HS-27A (cell line): Measurements from ENCODE around the gene RPS3.
"Not testable (repeated sequence)": the region's sequence is repeated elsewhere in the genome, so short reads cannot be mapped to it uniquely, and the experiment has no call there.

Source experiments
- DNase-seq: peaks from one replicate; pipeline ENCODE4 v3.0.0-alpha.2; 2012; ENCODE audit warnings: low read depth, missing footprints

The RPS3 gene

GRCh38 chr11:75399344-75400145, at the start of gene RPS3:
Gene RPS3, plus strand, starts transcription at chr11:75399518. Its CDS starts 30 bp downstream, at chr11:75399548.
- peak; percentile 81 for DNase-seq

GRCh38 chr11:75349521-75350116, 49.7 kb upstream of the RPS3 start:
- no peak for DNase-seq

GRCh38 chr11:75350122-75350742, 49.1 kb upstream of the RPS3 start:
- DNase-seq, result no peak

- no peak for DNase-seq
These were observed 48.4 kb upstream of the RPS3 start for GRCh38 chr11:75350743-75351540.

- no peak for DNase-seq
These were observed 47.9 kb upstream of the RPS3 start, which contains the start of gene ARRB1 for GRCh38 chr11:75351541-75351790. Gene ARRB1, minus strand, starts transcription at chr11:75351661. Its CDS starts 54 bp downstream, at chr11:75351607.

- no peak for DNase-seq
These were observed 47.3 kb upstream of the RPS3 start for GRCh38 chr11:75351791-75352587.

GRCh38 chr11:75352588-75353206, 46.6 kb upstream of the RPS3 start:
- DNase-seq, result no peak

- DNase-seq, result no peak
These were observed 44.3 kb upstream of the RPS3 start for GRCh38 chr11:75355051-75355450.

GRCh38 chr11:75356613-75357012, 42.7 kb upstream of the RPS3 start:
- DNase-seq, result no peak

GRCh38 chr11:75362285-75362684, 37.0 kb upstream of the RPS3 start:
- not testable (repeated sequence) for DNase-seq

- no peak for DNase-seq
These were observed 33.6 kb upstream of the RPS3 start for GRCh38 chr11:75365711-75366181.

- not testable (repeated sequence) for DNase-seq
These were observed 32.5 kb upstream of the RPS3 start for GRCh38 chr11:75366826-75367225.

- no peak for DNase-seq
These were observed 29.6 kb upstream of the RPS3 start for GRCh38 chr11:75369560-75370255.

- DNase-seq, result no peak
These were observed 27.1 kb upstream of the RPS3 start for GRCh38 chr11:75371949-75372876.

- DNase-seq, result no peak
These were observed 26.1 kb upstream of the RPS3 start for GRCh38 chr11:75373201-75373600.

- no peak for DNase-seq
These were observed 24.7 kb upstream of the RPS3 start for GRCh38 chr11:75374646-75375045.

- no peak for DNase-seq
These were observed 23.7 kb upstream of the RPS3 start for GRCh38 chr11:75375626-75376025.

GRCh38 chr11:75376175-75376574, 23.1 kb upstream of the RPS3 start:
- DNase-seq, result no peak

- DNase-seq, result not testable (repeated sequence)
These were observed 20.5 kb upstream of the RPS3 start for GRCh38 chr11:75378776-75379175.
